C4-2B (cell line): ENCODE results near the gene PCDHB11.

ENCODE experiments used
- CTCF ChIP-seq: fragments of 450-650 bp; conservative IDR thresholded peaks from 2 replicates; pipeline ENCODE4 v1.5.1; 2017; ENCODE audit warnings: mild to moderate bottlenecking
- ZFX ChIP-seq: fragments of 450-650 bp; IDR thresholded peaks from 2 replicates; pipeline ENCODE4 v1.6.1; 2017

DNA sequence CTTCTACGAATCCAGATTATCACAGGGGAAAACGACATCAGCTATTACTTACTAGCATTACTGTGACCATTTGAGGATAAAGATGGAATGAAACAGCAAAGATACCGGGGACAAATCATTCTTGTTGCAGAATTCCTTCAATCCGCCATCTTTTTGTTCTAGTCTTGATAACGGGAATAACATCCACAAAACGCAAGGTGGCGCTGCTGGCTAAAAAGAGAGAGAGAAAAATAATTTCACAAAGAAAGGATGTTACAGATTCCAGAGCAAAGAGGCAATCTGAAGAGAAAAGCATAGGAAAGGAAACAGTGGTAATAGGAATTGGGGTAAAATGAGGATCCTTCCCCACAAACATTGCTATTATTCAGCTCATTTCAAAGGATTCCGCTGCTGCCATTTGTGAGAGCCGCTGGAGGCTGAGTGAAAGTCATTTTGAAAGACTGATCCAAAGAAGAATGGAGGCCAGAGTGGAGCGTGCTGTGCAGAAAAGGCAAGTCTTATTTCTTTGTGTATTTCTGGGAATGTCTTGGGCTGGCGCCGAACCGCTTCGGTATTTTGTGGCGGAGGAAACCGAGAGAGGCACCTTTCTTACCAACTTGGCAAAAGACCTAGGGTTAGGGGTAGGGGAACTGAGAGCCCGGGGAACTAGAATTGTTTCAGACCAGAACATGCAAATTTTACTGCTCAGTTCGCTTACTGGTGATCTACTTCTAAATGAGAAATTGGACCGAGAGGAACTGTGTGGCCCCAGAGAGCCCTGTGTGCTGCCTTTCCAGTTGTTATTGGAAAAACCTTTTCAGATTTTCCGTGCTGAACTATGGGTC lies 26.8 kb upstream of the PCDHB11 start, which contains the start of gene PCDHB7:
- peak; percentile 81 for TF ChIP-seq CTCF
- TF ChIP-seq ZFX, result no peak
